GM18507 (cell line): Measurements from ENCODE around the gene MAP3K4.

Source experiments
- DNase-seq: peaks from one replicate; pipeline ENCODE4 v3.0.0; 2011; ENCODE audit warnings: low read depth; ENCODE audit not compliant: insufficient read length; ENCODE audit errors: extremely low spot score
- FAIRE-seq: peaks from 2 replicates; lab custom pipeline; 2011; peaks lifted over from hg19 to GRCh38; lab: Jason Lieb, UNC

Gene MAP3K4

GRCh38 chr6:161133963-161134362 is 142.4 kb downstream of the MAP3K4 start:
- FAIRE-seq (no peak), DNase-seq (no peak)

GRCh38 chr6:161134550-161135298 is 143.2 kb downstream of the MAP3K4 start:
- DNase-seq: no peak
- FAIRE-seq: no peak

GRCh38 chr6:161135695-161136591 is 144.4 kb downstream of the MAP3K4 start:
- no peak for FAIRE-seq
- no peak for DNase-seq

GRCh38 chr6:161136655-161137054 is 145.1 kb downstream of the MAP3K4 start:
- FAIRE-seq: no peak
- no peak for DNase-seq

- no peak for FAIRE-seq
- no peak for DNase-seq
Measured at GRCh38 chr6:161137320-161137719, 145.8 kb downstream of the MAP3K4 start.

- FAIRE-seq (no peak), DNase-seq (no peak)
Measured at GRCh38 chr6:161137839-161138542, 146.4 kb downstream of the MAP3K4 start.

- DNase-seq (no peak), FAIRE-seq (no peak)
Measured at GRCh38 chr6:161138543-161139303, 147.2 kb downstream of the MAP3K4 start.

GRCh38 chr6:161139304-161139765 is 147.8 kb downstream of the MAP3K4 start:
- FAIRE-seq (no peak), DNase-seq (no peak)

GRCh38 chr6:161139766-161140553 is 148.4 kb downstream of the MAP3K4 start:
- DNase-seq: no peak
- no peak for FAIRE-seq

- no peak for FAIRE-seq
- DNase-seq: no peak
Measured at GRCh38 chr6:161140554-161140875, 148.9 kb downstream of the MAP3K4 start.

GRCh38 chr6:161141173-161141572 is 149.6 kb downstream of the MAP3K4 start:
- no peak for DNase-seq
- no peak for FAIRE-seq

GRCh38 chr6:161142957-161143296 is 151.4 kb downstream of the MAP3K4 start:
- no peak for DNase-seq
- FAIRE-seq: no peak

- no peak for DNase-seq
Measured at GRCh38 chr6:161143663-161144430, 152.3 kb downstream of the MAP3K4 start.

GRCh38 chr6:161150136-161150535 is 158.6 kb downstream of the MAP3K4 start:
- FAIRE-seq (no peak), DNase-seq (no peak)

More at GRCh38 chr6:161143663-161144430, 152.3 kb downstream of the MAP3K4 start:
- FAIRE-seq: no peak

GRCh38 chr6:161150566-161150965 is 159.0 kb downstream of the MAP3K4 start:
- no peak for FAIRE-seq
- no peak for DNase-seq

- DNase-seq: no peak
- no peak for FAIRE-seq
Measured at GRCh38 chr6:161151059-161151645, 159.6 kb downstream of the MAP3K4 start.

- DNase-seq (no peak), FAIRE-seq (no peak)
Measured at GRCh38 chr6:161151660-161152526, 160.3 kb downstream of the MAP3K4 start.
